ENCODE measurements around the gene TRMT6.

DNA sequence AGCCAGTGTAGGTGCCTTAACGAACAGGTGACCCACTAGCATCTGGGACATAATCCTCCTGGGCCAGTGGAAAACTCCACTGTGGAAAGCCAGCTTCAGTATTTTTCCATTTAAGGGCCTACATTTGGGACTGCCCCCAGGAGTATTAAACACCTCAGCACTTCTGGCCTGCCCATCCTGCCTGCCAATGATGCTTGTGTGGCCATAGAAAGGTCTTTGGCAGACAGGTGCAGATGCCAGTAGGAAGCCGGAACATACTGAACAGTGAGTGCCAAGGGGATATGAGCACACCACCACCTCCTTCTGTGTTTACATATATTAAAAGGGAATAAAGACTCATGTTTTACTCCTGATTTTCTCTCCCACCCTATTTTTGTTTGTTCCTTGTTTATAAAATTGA, 20.0 kb upstream of the TRMT6 start:
- TF ChIP-seq, protein P1, sequence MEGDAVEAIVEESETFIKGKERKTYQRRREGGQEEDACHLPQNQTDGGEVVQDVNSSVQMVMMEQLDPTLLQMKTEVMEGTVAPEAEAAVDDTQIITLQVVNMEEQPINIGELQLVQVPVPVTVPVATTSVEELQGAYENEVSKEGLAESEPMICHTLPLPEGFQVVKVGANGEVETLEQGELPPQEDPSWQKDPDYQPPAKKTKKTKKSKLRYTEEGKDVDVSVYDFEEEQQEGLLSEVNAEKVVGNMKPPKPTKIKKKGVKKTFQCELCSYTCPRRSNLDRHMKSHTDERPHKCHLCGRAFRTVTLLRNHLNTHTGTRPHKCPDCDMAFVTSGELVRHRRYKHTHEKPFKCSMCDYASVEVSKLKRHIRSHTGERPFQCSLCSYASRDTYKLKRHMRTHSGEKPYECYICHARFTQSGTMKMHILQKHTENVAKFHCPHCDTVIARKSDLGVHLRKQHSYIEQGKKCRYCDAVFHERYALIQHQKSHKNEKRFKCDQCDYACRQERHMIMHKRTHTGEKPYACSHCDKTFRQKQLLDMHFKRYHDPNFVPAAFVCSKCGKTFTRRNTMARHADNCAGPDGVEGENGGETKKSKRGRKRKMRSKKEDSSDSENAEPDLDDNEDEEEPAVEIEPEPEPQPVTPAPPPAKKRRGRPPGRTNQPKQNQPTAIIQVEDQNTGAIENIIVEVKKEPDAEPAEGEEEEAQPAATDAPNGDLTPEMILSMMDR (IDR thresholded peaks at IDR 0.05 in 2 of 3, conservative IDR thresholded peaks at IDR 0.05 in 1 of 3; ENCODE audit: borderline replicate concordance in 1 of 3, insufficient read depth in 1 of 3, low read depth in 2 of 3, low read length in 2 of 3), result no peak
- TF ChIP-seq SRF (IDR thresholded peaks at IDR 0.05; ENCODE audit: low read depth) (no peak), EZH2 (IDR thresholded peaks at IDR 0.05) (no peak), SP1 (IDR thresholded peaks at IDR 0.05; ENCODE audit: low read depth) (no peak), POLR2A (IDR thresholded peaks at IDR 0.05; ENCODE audit: borderline replicate concordance, extremely low read depth, insufficient read depth, insufficient read length) (no peak), JUND (IDR thresholded peaks at IDR 0.05) (no peak), ZFX (IDR thresholded peaks at IDR 0.05) (no peak), SIN3A (IDR thresholded peaks at IDR 0.05; ENCODE audit: low read depth) (no peak), YY1 (IDR thresholded peaks at IDR 0.05; ENCODE audit: extremely low read depth, insufficient replicate concordance, low read depth, low read length) (no peak), TCF7L2 (IDR thresholded peaks at IDR 0.05; ENCODE audit: borderline replicate concordance, extremely low read depth, insufficient read depth, insufficient read length) (no peak), ZNF274 (IDR thresholded peaks at IDR 0.05; ENCODE audit: low read depth, low read length) (no peak)
- TF ChIP-seq, protein P2, sequence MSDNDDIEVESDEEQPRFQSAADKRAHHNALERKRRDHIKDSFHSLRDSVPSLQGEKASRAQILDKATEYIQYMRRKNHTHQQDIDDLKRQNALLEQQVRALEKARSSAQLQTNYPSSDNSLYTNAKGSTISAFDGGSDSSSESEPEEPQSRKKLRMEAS (IDR thresholded peaks at IDR 0.05), result no peak

All from HCT116 (cell line).